Superior temporal gyrus (tissue), 1 donor: ENCODE results near the gene FAM124B.

Experiments
- DNase-seq: peaks from one replicate; pipeline ENCODE4 v3.0.0-alpha.2; 2016; ENCODE audit errors: extremely low spot score

Gene FAM124B

GRCh38 chr2:224335991-224336390 lies 65.9 kb downstream of the FAM124B start:
- no peak for DNase-seq

DNA sequence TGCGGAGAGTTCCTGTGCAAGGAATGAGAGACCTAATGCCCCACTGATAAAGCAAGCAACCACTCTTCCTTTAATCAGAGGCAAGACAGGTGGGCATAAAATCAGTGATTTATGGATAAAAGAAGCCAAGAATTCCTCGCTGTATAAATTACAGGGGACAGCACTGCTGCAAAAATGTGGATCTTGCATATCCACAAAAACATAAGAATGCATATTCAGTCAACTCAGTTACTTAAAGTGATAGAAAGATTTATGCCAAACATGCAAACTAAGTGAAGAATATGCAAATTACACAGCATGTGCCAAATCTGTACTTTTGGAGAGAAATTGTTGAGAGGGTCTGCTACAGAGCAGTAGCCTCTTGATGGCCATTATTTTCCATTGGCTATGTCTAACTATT lies 67.2 kb downstream of the FAM124B start:
- DNase-seq, result no peak

DNA sequence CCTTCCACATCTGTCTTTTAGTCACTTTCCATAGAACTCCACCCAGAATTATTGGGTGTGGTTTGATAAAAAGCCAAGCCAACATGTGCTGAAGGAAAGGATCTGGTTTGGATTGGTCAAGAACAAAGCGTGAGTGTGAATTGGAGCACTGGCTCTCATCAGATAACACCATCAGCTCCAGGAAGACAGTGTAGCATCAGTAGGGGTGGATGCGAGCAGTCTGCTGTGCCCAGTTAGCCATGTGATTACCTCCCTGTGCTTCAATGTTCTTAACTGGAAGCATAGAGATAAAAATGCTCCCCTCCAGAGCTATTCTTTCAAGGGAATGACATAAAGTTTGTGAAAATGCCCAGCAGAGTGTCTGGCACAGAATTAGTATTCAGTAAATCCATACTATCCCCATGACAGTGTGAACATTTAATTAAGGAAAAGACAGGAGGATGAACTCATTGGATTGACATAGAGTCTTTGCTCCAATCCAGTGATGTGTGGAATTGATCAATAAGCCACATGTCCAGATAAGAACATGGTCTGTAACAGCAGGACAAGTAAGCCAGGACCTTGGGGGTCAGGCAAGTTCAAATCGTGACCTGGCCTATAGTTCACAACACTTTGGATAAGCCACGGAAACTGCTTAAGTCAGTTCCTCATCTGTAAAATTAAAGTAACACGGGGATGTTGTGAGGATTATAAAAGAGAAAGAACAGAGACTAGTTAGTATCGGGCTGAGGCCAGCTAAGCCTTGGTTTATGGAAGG lies 68.0 kb downstream of the FAM124B start:
- no peak for DNase-seq

- DNase-seq, result no peak
Measured at GRCh38 chr2:224331698-224332097, 70.2 kb downstream of the FAM124B start.

DNA sequence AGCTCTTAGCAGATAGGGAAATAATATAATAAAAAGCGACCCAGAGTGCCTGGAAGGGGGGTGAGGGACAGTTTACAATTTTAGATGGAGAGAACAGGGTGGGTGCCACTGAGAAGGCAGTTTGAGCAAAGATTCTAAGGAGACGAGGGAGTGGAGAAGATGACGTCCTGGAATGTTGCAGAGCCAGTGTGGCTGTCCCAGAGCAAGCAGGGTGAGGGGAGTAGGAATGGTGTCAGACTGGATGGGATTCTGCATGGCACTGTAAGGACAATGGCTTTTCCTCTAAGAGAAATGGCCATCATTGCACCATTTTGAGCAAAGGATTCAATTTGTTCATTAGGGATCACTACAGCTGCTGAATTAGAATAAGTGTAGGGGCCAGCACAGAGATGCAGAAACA lies 73.1 kb downstream of the FAM124B start:
- DNase-seq, result no peak
